Tibial artery (tissue), 4 donors: ENCODE data around the gene MUC5B.

Experiments
- DNase-seq, 2 donors: peaks; one replicate each; pipeline ENCODE4 v3.0.0-alpha.2; 2019
- H3K27ac ChIP-seq, 2 donors: fragments of 200-600 bp; sonication (generic) in 1 of 2; 1 replicate in 1 of 2; 2 replicates in 1 of 2; pipeline ENCODE4 v1.5.1; 2018 to 2019; ENCODE audit warnings: mild to moderate bottlenecking in 1 of 2
- H3K27me3 ChIP-seq, 2 donors: fragments of 200-600 bp; sonication (generic) in 1 of 2; one replicate each; pipeline versions ENCODE4 v1.5.1 to v1.6.0; 2016 to 2019
- H3K36me3 ChIP-seq, 3 donors: fragments of 200-600 bp; sonication (generic) in 2 of 3; one replicate each; pipeline ENCODE4 v1.5.1; 2016 to 2019; ENCODE audit warnings: mild to moderate bottlenecking in 2 of 3
- H3K4me1 ChIP-seq, 4 donors: fragments of 200-600 bp; sonication (generic) in 2 of 4; 1 replicate in 3 of 4; 2 replicates in 1 of 4; pipeline ENCODE4 v1.5.1; 2016 to 2019
- H3K4me3 ChIP-seq, 2 donors: fragments of 200-600 bp; sonication (generic) in 1 of 2; 1 replicate in 1 of 2; 2 replicates in 1 of 2; pipeline ENCODE4 v1.5.1; 2018 to 2019; ENCODE audit warnings: mild to moderate bottlenecking in 2 of 2
- H3K9me3 ChIP-seq, 3 donors: fragments of 200-600 bp; sonication (generic) in 1 of 3; one replicate each; pipeline ENCODE4 v1.5.1; 2016 to 2019
- intact Hi-C: fragments of 100-400 bp; cut with DNase I; formaldehyde crosslinking; loops from one replicate; pipeline ENCODE4 v1.15.0; 2023; ENCODE audit warnings: low total_unique reads
- TF ChIP-seq, protein P1 (sequence below), 2 experiments: fragments of 200-600 bp in 1 of 2; fragments of 450-650 bp in 1 of 2; IDR thresholded peaks; one replicate each; pipeline ENCODE4 v1.5.1; 2017 to 2019; ENCODE audit warnings: antibody characterized with exemption in 2 of 2, mild to moderate bottlenecking in 1 of 2, moderate library complexity in 1 of 2

MUC5B gene

GRCh38 chr11:1259076-1259461 lies 36.2 kb downstream of the MUC5B start:
- Histone ChIP-seq H3K4me1 (peaks cover 0 to 16% (median 13%) of the 10 kb centered on the region in 4 donors), H3K27ac (no peak overlapping the region), H3K4me3 (no peak overlapping the region), H3K9me3 (no peaks in the 10 kb centered on the region), H3K27me3 (peaks cover 0 to 10% of the 10 kb centered on the region in 2 donors), H3K36me3 (no peaks in the 10 kb centered on the region)
- TF ChIP-seq, protein P1, sequence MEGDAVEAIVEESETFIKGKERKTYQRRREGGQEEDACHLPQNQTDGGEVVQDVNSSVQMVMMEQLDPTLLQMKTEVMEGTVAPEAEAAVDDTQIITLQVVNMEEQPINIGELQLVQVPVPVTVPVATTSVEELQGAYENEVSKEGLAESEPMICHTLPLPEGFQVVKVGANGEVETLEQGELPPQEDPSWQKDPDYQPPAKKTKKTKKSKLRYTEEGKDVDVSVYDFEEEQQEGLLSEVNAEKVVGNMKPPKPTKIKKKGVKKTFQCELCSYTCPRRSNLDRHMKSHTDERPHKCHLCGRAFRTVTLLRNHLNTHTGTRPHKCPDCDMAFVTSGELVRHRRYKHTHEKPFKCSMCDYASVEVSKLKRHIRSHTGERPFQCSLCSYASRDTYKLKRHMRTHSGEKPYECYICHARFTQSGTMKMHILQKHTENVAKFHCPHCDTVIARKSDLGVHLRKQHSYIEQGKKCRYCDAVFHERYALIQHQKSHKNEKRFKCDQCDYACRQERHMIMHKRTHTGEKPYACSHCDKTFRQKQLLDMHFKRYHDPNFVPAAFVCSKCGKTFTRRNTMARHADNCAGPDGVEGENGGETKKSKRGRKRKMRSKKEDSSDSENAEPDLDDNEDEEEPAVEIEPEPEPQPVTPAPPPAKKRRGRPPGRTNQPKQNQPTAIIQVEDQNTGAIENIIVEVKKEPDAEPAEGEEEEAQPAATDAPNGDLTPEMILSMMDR (IDR thresholded peaks at IDR 0.05): no peak
- intact Hi-C loops: no loop called here
- DNase-seq: no peak

- Histone ChIP-seq H3K4me3 (no peak overlapping the region), H3K27me3 (peaks cover 0 to 10% of the 10 kb centered on the region in 2 donors), H3K27ac (no peak overlapping the region), H3K36me3 (no peaks in the 10 kb centered on the region), H3K4me1 (peaks cover 0 to 16% (median 13%) of the 10 kb centered on the region in 4 donors), H3K9me3 (no peaks in the 10 kb centered on the region)
- TF ChIP-seq, protein P1 (IDR thresholded peaks at IDR 0.05): no peak
- DNase-seq: no peak
- intact Hi-C loops: no loop called here
These were observed 36.7 kb downstream of the MUC5B start for GRCh38 chr11:1259561-1259960.

- Histone ChIP-seq H3K36me3 (no peaks in the 10 kb centered on the region), H3K27me3 (peaks cover 0 to 10% of the 10 kb centered on the region in 2 donors), H3K9me3 (no peaks in the 10 kb centered on the region), H3K4me3 (no peak overlapping the region), H3K4me1 (peaks cover 0 to 16% (median 13%) of the 10 kb centered on the region in 4 donors), H3K27ac (no peak overlapping the region)
- intact Hi-C loops: no loop called here
- TF ChIP-seq, protein P1 (IDR thresholded peaks at IDR 0.05): no peak
- no peak for DNase-seq
These were observed 37.2 kb downstream of the MUC5B start for GRCh38 chr11:1260023-1260501.

- no peaks in the 10 kb centered on the region for H3K36me3 ChIP-seq
- TF ChIP-seq, protein P1 (IDR thresholded peaks at IDR 0.05): no peak
- no peak overlapping the region for H3K4me3 ChIP-seq
- peaks cover 0 to 16% (median 13%) of the 10 kb centered on the region in 4 donors for H3K4me1 ChIP-seq
- H3K27ac ChIP-seq: no peak overlapping the region
- H3K9me3 ChIP-seq: no peaks in the 10 kb centered on the region
- intact Hi-C loops: no loop called here
- peaks cover 0 to 10% of the 10 kb centered on the region in 2 donors for H3K27me3 ChIP-seq
- no peak for DNase-seq
These were observed 37.8 kb downstream of the MUC5B start for GRCh38 chr11:1260620-1261019.

GRCh38 chr11:1261241-1262071 lies 38.6 kb downstream of the MUC5B start:
- Histone ChIP-seq H3K27me3 (peaks cover 0 to 10% of the 10 kb centered on the region in 2 donors), H3K4me1 (peaks cover 0 to 16% (median 13%) of the 10 kb centered on the region in 4 donors), H3K9me3 (no peaks in the 10 kb centered on the region), H3K4me3 (no peak overlapping the region), H3K36me3 (no peaks in the 10 kb centered on the region), H3K27ac (peak overlapping the region in 1 of 2 donors; percentile 78)
- no peak for DNase-seq
- intact Hi-C loops: no loop called here
- TF ChIP-seq, protein P1 (IDR thresholded peaks at IDR 0.05): no peak
